MM.1S (cell line): ENCODE data around the gene DNAJA2.

Experiments
- CTCF ChIP-seq: fragments of 300-600 bp; sonication (generic); IDR thresholded peaks from 2 replicates; pipeline ENCODE4 v1.5.1; 2016; ENCODE audit warnings: antibody characterized with exemption, low read length, mixed read lengths
- EZH2 ChIP-seq: fragments of 300-600 bp; sonication (generic); optimal IDR thresholded peaks from 2 replicates; pipeline ENCODE3; 2017; ENCODE audit warnings: low read depth, mild to moderate bottlenecking, antibody characterized with exemption, low read length, mixed read lengths

GRCh38 chr16:46950009-46950408 lies 23.5 kb downstream of the DNAJA2 start:
- no peak for TF ChIP-seq CTCF
- no peak for TF ChIP-seq EZH2
